Stimulated activated memory B cell treated with anti-CD40 and anti-IgM and Interleukin-4, amounts not matched to agents 10 μg/mL and 1 μg/mL and 100 μg/mL, for 72 hours (primary cell): ENCODE measurements around the gene POTEH.
"Not testable (repeated sequence)": the region's sequence is repeated elsewhere in the genome, so short reads cannot be mapped to it uniquely, and the experiment has no call there.

ENCODE experiments used
- ATAC-seq: fragments of 150-1000 bp; cut with Tn5 transposase; 2 replicates; pipeline ENCODE4 v1.10.0; 2021
- H3K27ac Mint-ChIP-seq: one replicate; pipeline ENCODE4 v1.8.0; 2022; ENCODE audit warnings: mild to moderate bottlenecking, mixed read lengths
- H3K27me3 Mint-ChIP-seq: one replicate; pipeline ENCODE4 v1.8.0; 2022; ENCODE audit warnings: mixed read lengths
- H3K36me3 Mint-ChIP-seq: one replicate; pipeline ENCODE4 v1.8.0; 2022; ENCODE audit warnings: mixed read lengths
- H3K4me1 Mint-ChIP-seq: one replicate; pipeline ENCODE4 v1.8.0; 2022; ENCODE audit warnings: mixed read lengths
- H3K4me3 Mint-ChIP-seq: one replicate; pipeline ENCODE4 v1.8.0; 2022; ENCODE audit warnings: mild to moderate bottlenecking, moderate library complexity, mixed read lengths
- H3K9me3 Mint-ChIP-seq: one replicate; pipeline ENCODE4 v1.8.0; 2022; ENCODE audit warnings: mixed read lengths

POTEH gene

GRCh38 chr22:15689749-15690125 lies at the start of gene POTEH:
Gene POTEH, plus strand, starts transcription at chr22:15690026. Its CDS starts 52 bp downstream, at chr22:15690078.
- not testable (repeated sequence) for H3K27me3 Mint-ChIP-seq, H3K9me3 Mint-ChIP-seq, H3K27ac Mint-ChIP-seq, H3K4me3 Mint-ChIP-seq, H3K36me3 Mint-ChIP-seq, H3K4me1 Mint-ChIP-seq
- peak; percentile 9 for ATAC-seq

- not testable (repeated sequence) for H3K4me1 Mint-ChIP-seq, H3K36me3 Mint-ChIP-seq, H3K27me3 Mint-ChIP-seq, H3K27ac Mint-ChIP-seq, H3K9me3 Mint-ChIP-seq, H3K4me3 Mint-ChIP-seq
- peak; percentile 48 for ATAC-seq
Observed at GRCh38 chr22:15642288-15642861, 47.5 kb upstream of the POTEH start.

GRCh38 chr22:15651954-15652353 lies 37.9 kb upstream of the POTEH start:
- not testable (repeated sequence) for H3K9me3 Mint-ChIP-seq, H3K4me3 Mint-ChIP-seq, H3K36me3 Mint-ChIP-seq, H3K4me1 Mint-ChIP-seq, ATAC-seq, H3K27me3 Mint-ChIP-seq, H3K27ac Mint-ChIP-seq

GRCh38 chr22:15652738-15653137 lies 37.1 kb upstream of the POTEH start:
- not testable (repeated sequence) for H3K9me3 Mint-ChIP-seq, H3K27me3 Mint-ChIP-seq, H3K27ac Mint-ChIP-seq, H3K4me1 Mint-ChIP-seq, ATAC-seq, H3K36me3 Mint-ChIP-seq, H3K4me3 Mint-ChIP-seq

- not testable (repeated sequence) for H3K4me1 Mint-ChIP-seq, H3K9me3 Mint-ChIP-seq, H3K27me3 Mint-ChIP-seq, H3K27ac Mint-ChIP-seq, H3K36me3 Mint-ChIP-seq, ATAC-seq, H3K4me3 Mint-ChIP-seq
Observed at GRCh38 chr22:15653241-15653640, 36.6 kb upstream of the POTEH start.

GRCh38 chr22:15661102-15661501 lies 28.7 kb upstream of the POTEH start:
- H3K36me3 Mint-ChIP-seq, H3K4me1 Mint-ChIP-seq, H3K27ac Mint-ChIP-seq, H3K27me3 Mint-ChIP-seq, ATAC-seq, H3K4me3 Mint-ChIP-seq, H3K9me3 Mint-ChIP-seq: not testable (repeated sequence)

- H3K4me1 Mint-ChIP-seq, H3K36me3 Mint-ChIP-seq, H3K9me3 Mint-ChIP-seq, ATAC-seq, H3K4me3 Mint-ChIP-seq, H3K27me3 Mint-ChIP-seq, H3K27ac Mint-ChIP-seq: not testable (repeated sequence)
Observed at GRCh38 chr22:15664682-15665081, 25.1 kb upstream of the POTEH start.

- H3K27ac Mint-ChIP-seq, H3K4me1 Mint-ChIP-seq, H3K36me3 Mint-ChIP-seq, H3K4me3 Mint-ChIP-seq, H3K9me3 Mint-ChIP-seq, H3K27me3 Mint-ChIP-seq, ATAC-seq: not testable (repeated sequence)
Observed at GRCh38 chr22:15665478-15665877, 24.3 kb upstream of the POTEH start.

- not testable (repeated sequence) for H3K4me1 Mint-ChIP-seq, H3K27ac Mint-ChIP-seq, ATAC-seq
Observed at GRCh38 chr22:15669430-15669829, 20.4 kb upstream of the POTEH start.

GRCh38 chr22:15679702-15680101 lies 10.1 kb upstream of the POTEH start:
- H3K27ac Mint-ChIP-seq, H3K4me3 Mint-ChIP-seq, H3K36me3 Mint-ChIP-seq, H3K4me1 Mint-ChIP-seq, H3K27me3 Mint-ChIP-seq, ATAC-seq, H3K9me3 Mint-ChIP-seq: not testable (repeated sequence)

More at GRCh38 chr22:15669430-15669829, 20.4 kb upstream of the POTEH start:
- not testable (repeated sequence) for H3K36me3 Mint-ChIP-seq, H3K9me3 Mint-ChIP-seq, H3K27me3 Mint-ChIP-seq, H3K4me3 Mint-ChIP-seq

- not testable (repeated sequence) for H3K36me3 Mint-ChIP-seq, H3K27me3 Mint-ChIP-seq, H3K4me1 Mint-ChIP-seq, H3K27ac Mint-ChIP-seq, H3K9me3 Mint-ChIP-seq, H3K4me3 Mint-ChIP-seq, ATAC-seq
Observed at GRCh38 chr22:15684115-15684514, 5.7 kb upstream of the POTEH start.

GRCh38 chr22:15684695-15685094 lies 5.1 kb upstream of the POTEH start:
- H3K27me3 Mint-ChIP-seq, H3K36me3 Mint-ChIP-seq, H3K27ac Mint-ChIP-seq, H3K4me1 Mint-ChIP-seq, H3K9me3 Mint-ChIP-seq, ATAC-seq, H3K4me3 Mint-ChIP-seq: not testable (repeated sequence)

GRCh38 chr22:15685641-15686040 lies 4.2 kb upstream of the POTEH start:
- not testable (repeated sequence) for H3K4me1 Mint-ChIP-seq, H3K27ac Mint-ChIP-seq, H3K9me3 Mint-ChIP-seq, H3K27me3 Mint-ChIP-seq, H3K36me3 Mint-ChIP-seq, H3K4me3 Mint-ChIP-seq
- peak; percentile 2 for ATAC-seq

- not testable (repeated sequence) for H3K36me3 Mint-ChIP-seq, H3K27me3 Mint-ChIP-seq, H3K9me3 Mint-ChIP-seq, ATAC-seq, H3K4me1 Mint-ChIP-seq, H3K27ac Mint-ChIP-seq, H3K4me3 Mint-ChIP-seq
Observed at GRCh38 chr22:15687086-15687485, 2.7 kb upstream of the POTEH start.

- H3K27ac Mint-ChIP-seq, ATAC-seq, H3K36me3 Mint-ChIP-seq, H3K4me3 Mint-ChIP-seq, H3K4me1 Mint-ChIP-seq, H3K27me3 Mint-ChIP-seq, H3K9me3 Mint-ChIP-seq: not testable (repeated sequence)
Observed at GRCh38 chr22:15687676-15688075, 2.1 kb upstream of the POTEH start.

- H3K36me3 Mint-ChIP-seq, ATAC-seq, H3K4me3 Mint-ChIP-seq, H3K4me1 Mint-ChIP-seq, H3K9me3 Mint-ChIP-seq, H3K27ac Mint-ChIP-seq, H3K27me3 Mint-ChIP-seq: not testable (repeated sequence)
Observed at GRCh38 chr22:15688090-15688489, 1.7 kb upstream of the POTEH start.

- H3K4me1 Mint-ChIP-seq = not testable (repeated sequence)
Observed at GRCh38 chr22:15689012-15689748, 646 bp upstream of the POTEH start.

More at GRCh38 chr22:15689012-15689748, 646 bp upstream of the POTEH start:
- peak; percentile 57 for ATAC-seq
- H3K4me3 Mint-ChIP-seq, H3K9me3 Mint-ChIP-seq, H3K36me3 Mint-ChIP-seq, H3K27me3 Mint-ChIP-seq, H3K27ac Mint-ChIP-seq: not testable (repeated sequence)
